HCT116 (cell line): ENCODE data around the gene POC1A. TPM values are rescaled to one million over a fixed set of nuclear protein-coding genes. Genes with fewer than 3 reads are reported as not detected.

ENCODE experiments used
- ATAC-seq: fragments of 200-7000 bp; cut with Tn5 transposase; 2 replicates; pipeline ENCODE4 v1.9.1; 2020; ENCODE audit warnings: mild to moderate bottlenecking, moderate library complexity
- BruUV-seq: library from RNA; stranded (reverse); fragments of 400-500 nt; replicated peaks from 2 replicates; lab custom pipeline; 2021; lab: Mats Ljungman, UMichigan
- CTCF ChIA-PET: fragments of 300-600 bp; sonication (Branson Sonifier 250); formaldehyde crosslinking; loops from one replicate; lab custom pipeline; 2021; ENCODE audit warnings: antibody characterized with exemption; lab: Charles Lee
- POLR2A ChIA-PET: fragments of 300-600, 350-600 bp; sonication (Branson Sonifier 250); formaldehyde crosslinking; loops from one replicate; lab custom pipeline; 2021; ENCODE audit warnings: antibody characterized with exemption; lab: Charles Lee
- RAD21 ChIA-PET, 2 experiments: fragments of 300-600 bp; sonication (Branson Sonifier 250); formaldehyde crosslinking; loops; one replicate each; lab custom pipeline; 2023; ENCODE audit warnings: low total read pairs in 2 of 2; ENCODE audit not compliant: uncharacterized antibody in 2 of 2, unreplicated experiment in 2 of 2, low non-redundant PET in 1 of 2; lab: Charles Lee
- DNase-seq: peaks from one replicate; pipeline ENCODE4 v3.0.0-alpha.2; 2010; ENCODE audit warnings: low read depth, low spot score
- H2AFZ ChIP-seq: fragments of 200-600 bp; shearing (Covaris generic), sonication (generic); 2 replicates; pipeline ENCODE4 v1.6.1; 2017; ENCODE audit warnings: low read depth, mixed run types, mixed read lengths, antibody characterized with exemption, low read length; ENCODE audit not compliant: poor library complexity, severe bottlenecking
- H3K27ac ChIP-seq: 2 replicates; pipeline ENCODE4 v1.5.1; 2012; ENCODE audit warnings: low read depth, low read length
- H3K27me3 ChIP-seq: fragments of 200-600 bp; sonication (generic); 2 replicates; pipeline ENCODE4 v1.6.1; 2016; ENCODE audit warnings: mixed run types, low read length, mixed read lengths; ENCODE audit not compliant: insufficient read depth
- H3K36me3 ChIP-seq, 2 experiments: fragments of 200-500 bp in 1 of 2; fragments of 200-600 bp in 1 of 2; sonication (Bioruptor generic) in 1 of 2; sonication (generic) in 1 of 2; 2 replicates each; pipeline versions ENCODE4 v1.5.1 to v1.6.1; 2014 to 2016; ENCODE audit warnings: low read length in 2 of 2, inconsistent platforms in 1 of 2, mixed read lengths in 1 of 2, mixed run types in 1 of 2; ENCODE audit not compliant: insufficient read depth in 2 of 2, control insufficient read depth in 1 of 2
- H3K4me1 ChIP-seq, 2 experiments: fragments of 200-600 bp in 1 of 2; sonication (generic) in 1 of 2; 2 replicates each; pipeline versions ENCODE4 v1.5.1 to v1.6.1; 2012 to 2017; ENCODE audit warnings: low read length in 2 of 2, inconsistent platforms in 1 of 2, mild to moderate bottlenecking in 1 of 2, mixed read lengths in 1 of 2, mixed run types in 1 of 2, moderate library complexity in 1 of 2; ENCODE audit not compliant: insufficient read depth in 2 of 2, control insufficient read depth in 1 of 2
- H3K4me2 ChIP-seq: fragments of 200-600 bp; sonication (generic); 2 replicates; pipeline ENCODE4 v1.6.1; 2017; ENCODE audit warnings: mixed run types, low read length, mixed read lengths
- H3K4me3 ChIP-seq, 2 experiments: fragments of 200-600 bp in 1 of 2; sonication (generic) in 1 of 2; replicated peaks in 1 of 2; 2 replicates each; pipeline ENCODE4 v1.5.1; 2011 to 2016; ENCODE audit warnings: low read length in 2 of 2, control low read depth in 1 of 2, low read depth in 1 of 2, mild to moderate bottlenecking in 1 of 2, mixed read lengths in 1 of 2, mixed run types in 1 of 2
- H3K79me2 ChIP-seq: fragments of 200-600 bp; sonication (generic); 2 replicates; pipeline ENCODE4 v1.6.1; 2017; ENCODE audit warnings: mild to moderate bottlenecking, mixed run types, low read length, moderate library complexity, mixed read lengths; ENCODE audit not compliant: insufficient read depth
- H3K9ac ChIP-seq: fragments of 200-600 bp; sonication (generic); 2 replicates; pipeline ENCODE4 v1.6.1; 2016; ENCODE audit warnings: low read length, mixed read lengths
- H3K9me2 ChIP-seq: fragments of 200-600 bp; sonication (generic), shearing (Covaris generic); 2 replicates; pipeline ENCODE4 v1.6.1; 2017; ENCODE audit warnings: mixed run types, mild to moderate bottlenecking, moderate library complexity; ENCODE audit not compliant: insufficient read depth
- H3K9me3 ChIP-seq, 2 experiments: fragments of 200-500 bp in 1 of 2; fragments of 200-600 bp in 1 of 2; sonication (Bioruptor generic) in 1 of 2; sonication (generic) in 1 of 2; 2 replicates each; pipeline ENCODE4 v1.6.1; 2014 to 2017; ENCODE audit warnings: low read length in 2 of 2, mixed read lengths in 2 of 2, inconsistent platforms in 1 of 2, low read depth in 1 of 2, mild to moderate bottlenecking in 1 of 2, mixed run types in 1 of 2, moderate library complexity in 1 of 2; ENCODE audit not compliant: control insufficient read depth in 1 of 2, insufficient read depth in 1 of 2
- H4K20me1 ChIP-seq: fragments of 200-600 bp; sonication (generic), shearing (Covaris generic); 2 replicates; pipeline ENCODE4 v1.6.1; 2017; ENCODE audit warnings: mixed run types, mild to moderate bottlenecking, moderate library complexity; ENCODE audit not compliant: insufficient read depth
- CEBPB ChIP-seq: IDR thresholded peaks from 2 replicates; pipeline ENCODE4 v1.6.1; 2012; ENCODE audit warnings: low read depth
- ELF1 ChIP-seq: IDR thresholded peaks from 2 replicates; pipeline ENCODE4 v1.6.1; 2012; ENCODE audit warnings: low read depth, borderline replicate concordance
- EZH2 ChIP-seq: fragments of 200-600 bp; sonication (generic); IDR thresholded peaks from 2 replicates; pipeline ENCODE4 v1.6.1; 2017; ENCODE audit warnings: antibody characterized with exemption, mixed run types
- JUND ChIP-seq: IDR thresholded peaks from 2 replicates; pipeline ENCODE4 v1.6.1; 2012
- SP1 ChIP-seq: IDR thresholded peaks from 2 replicates; pipeline ENCODE4 v1.6.1; 2012; ENCODE audit warnings: low read depth
- SRF ChIP-seq: IDR thresholded peaks from 2 replicates; pipeline ENCODE4 v1.6.1; 2012; ENCODE audit warnings: low read depth
- TCF7L2 ChIP-seq: IDR thresholded peaks from 2 replicates; pipeline ENCODE4 v1.7.0; 2011; ENCODE audit warnings: borderline replicate concordance, inconsistent platforms; ENCODE audit not compliant: insufficient read depth, insufficient read length; ENCODE audit errors: extremely low read depth
- ZNF274 ChIP-seq: fragments of 200-500 bp; sonication (Bioruptor generic); IDR thresholded peaks from 2 replicates; pipeline ENCODE4 v1.6.1; 2014; ENCODE audit warnings: mild to moderate bottlenecking, low read depth, low read length, inconsistent platforms
- intact Hi-C: fragments of 100-400 bp; cut with micrococcal nuclease; formaldehyde crosslinking; loops from 2 replicates; pipeline ENCODE4 v1.10.0; 2022
- total RNA-seq: library from RNA; stranded (reverse); gene quantifications from one replicate; pipeline ENCODE4 v1.2.1, GENCODE V29; 2021; ENCODE audit not compliant: unreplicated experiment
- TF ChIP-seq, protein P1 (sequence below): IDR thresholded peaks from 2 replicates; pipeline ENCODE4 v1.6.1; 2012; ENCODE audit warnings: low read depth
- TF ChIP-seq, protein P2 (sequence below): IDR thresholded peaks from 2 replicates; pipeline ENCODE4 v1.6.1; 2012

Gene POC1A
- total RNA-seq, 1 experiment from 2014 or later, result 34.0 TPM

DNA sequence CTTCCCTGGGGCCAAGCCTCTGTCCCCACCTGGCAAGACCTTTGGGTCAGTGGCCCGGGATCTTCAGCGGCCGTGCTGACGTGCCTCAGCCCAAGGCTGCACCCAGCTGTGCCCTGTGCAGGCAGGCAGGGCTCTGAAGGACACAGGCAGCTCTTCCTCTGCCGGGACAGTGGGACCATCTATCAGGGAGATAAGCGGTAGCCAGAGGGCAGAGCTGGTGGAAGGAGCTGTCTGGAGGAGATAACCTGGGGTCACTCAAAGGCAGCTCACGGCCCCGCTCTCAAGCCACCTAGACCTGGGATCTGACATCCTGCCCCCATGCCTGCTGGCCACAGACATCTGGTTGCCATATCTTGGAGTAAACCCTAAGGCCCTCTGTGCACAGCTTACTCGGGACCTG, 125.2 kb downstream of the POC1A start:
- H3K79me2 ChIP-seq, result no peaks in the 10 kb centered on the region
- ATAC-seq, result no peak
- TF ChIP-seq JUND (no peak), ZNF274 (no peak), TCF7L2 (no peak), EZH2 (no peak), SRF (no peak), CEBPB (no peak), ELF1 (no peak), SP1 (no peak)
- TF ChIP-seq, protein P1, sequence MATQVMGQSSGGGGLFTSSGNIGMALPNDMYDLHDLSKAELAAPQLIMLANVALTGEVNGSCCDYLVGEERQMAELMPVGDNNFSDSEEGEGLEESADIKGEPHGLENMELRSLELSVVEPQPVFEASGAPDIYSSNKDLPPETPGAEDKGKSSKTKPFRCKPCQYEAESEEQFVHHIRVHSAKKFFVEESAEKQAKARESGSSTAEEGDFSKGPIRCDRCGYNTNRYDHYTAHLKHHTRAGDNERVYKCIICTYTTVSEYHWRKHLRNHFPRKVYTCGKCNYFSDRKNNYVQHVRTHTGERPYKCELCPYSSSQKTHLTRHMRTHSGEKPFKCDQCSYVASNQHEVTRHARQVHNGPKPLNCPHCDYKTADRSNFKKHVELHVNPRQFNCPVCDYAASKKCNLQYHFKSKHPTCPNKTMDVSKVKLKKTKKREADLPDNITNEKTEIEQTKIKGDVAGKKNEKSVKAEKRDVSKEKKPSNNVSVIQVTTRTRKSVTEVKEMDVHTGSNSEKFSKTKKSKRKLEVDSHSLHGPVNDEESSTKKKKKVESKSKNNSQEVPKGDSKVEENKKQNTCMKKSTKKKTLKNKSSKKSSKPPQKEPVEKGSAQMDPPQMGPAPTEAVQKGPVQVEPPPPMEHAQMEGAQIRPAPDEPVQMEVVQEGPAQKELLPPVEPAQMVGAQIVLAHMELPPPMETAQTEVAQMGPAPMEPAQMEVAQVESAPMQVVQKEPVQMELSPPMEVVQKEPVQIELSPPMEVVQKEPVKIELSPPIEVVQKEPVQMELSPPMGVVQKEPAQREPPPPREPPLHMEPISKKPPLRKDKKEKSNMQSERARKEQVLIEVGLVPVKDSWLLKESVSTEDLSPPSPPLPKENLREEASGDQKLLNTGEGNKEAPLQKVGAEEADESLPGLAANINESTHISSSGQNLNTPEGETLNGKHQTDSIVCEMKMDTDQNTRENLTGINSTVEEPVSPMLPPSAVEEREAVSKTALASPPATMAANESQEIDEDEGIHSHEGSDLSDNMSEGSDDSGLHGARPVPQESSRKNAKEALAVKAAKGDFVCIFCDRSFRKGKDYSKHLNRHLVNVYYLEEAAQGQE, result no peak
- TF ChIP-seq, protein P2, sequence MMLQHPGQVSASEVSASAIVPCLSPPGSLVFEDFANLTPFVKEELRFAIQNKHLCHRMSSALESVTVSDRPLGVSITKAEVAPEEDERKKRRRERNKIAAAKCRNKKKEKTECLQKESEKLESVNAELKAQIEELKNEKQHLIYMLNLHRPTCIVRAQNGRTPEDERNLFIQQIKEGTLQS, result no peak
- TF ChIP-seq, all 23 proteins: peak for 0
- no peaks in the 10 kb centered on the region for H3K36me3 ChIP-seq
- no peak overlapping the region for H3K4me2 ChIP-seq
- ChIA-PET RAD21 (no interaction called here), CTCF (interaction anchor here (1.0 to 2.8 kb wide), 2 partner anchors 12 to 24 kb away, joined by 4 to 7 read pairs; no protein-coding TSS in a partner anchor), POLR2A (no interaction called here)
- H3K4me1 ChIP-seq, result peaks cover 4 to 15% of the 10 kb centered on the region in 2 experiments
- H3K9me2 ChIP-seq, result no peaks in the 10 kb centered on the region
- no peaks in the 10 kb centered on the region for H3K27me3 ChIP-seq
- no peaks in the 10 kb centered on the region for H3K9me3 ChIP-seq
- H3K4me3 ChIP-seq, result no peak overlapping the region
- H3K9ac ChIP-seq, result no peak overlapping the region
- no peak for DNase-seq
- intact Hi-C loops, result no loop called here
- H2AFZ ChIP-seq, result no peak overlapping the region
- BruUV-seq, result no TSS peak
- H4K20me1 ChIP-seq, result no peaks in the 10 kb centered on the region
- H3K27ac ChIP-seq, result no peak overlapping the region
